Measurements from ENCODE around the gene ADAMTS2. TPM values are rescaled to one million over a fixed set of nuclear protein-coding genes. Genes with fewer than 3 reads are reported as not detected.

The ADAMTS2 gene
- total RNA-seq, 2 experiments from 2014 or later, result not detected

- no peak overlapping the region for H3K4me3 Mint-ChIP-seq
- intact Hi-C loops (cut with DNase I, micrococcal nuclease), result no loop called here
- H3K36me3 ChIP-seq (ENCODE audit: insufficient read depth, low read length), result no peaks in the 10 kb centered on the region
- H3K27ac Mint-ChIP-seq, result no peak overlapping the region
- no peak overlapping the region for H3K27ac ChIP-seq (ENCODE audit: low read depth in 1 of 2, low read length in 2 of 2)
- POLR2A ChIA-PET, result no interaction called here
- H3K36me3 Mint-ChIP-seq (ENCODE audit: low read depth), result no peaks in the 10 kb centered on the region
- H3K4me3 ChIP-seq (ENCODE audit: low read length), result no peak overlapping the region
- peaks cover 2% of the 10 kb centered on the region for H3K9me3 Mint-ChIP-seq
- peaks cover 0 to 43% of the 10 kb centered on the region in 2 experiments for H3K9me3 ChIP-seq (ENCODE audit: control insufficient read depth in 1 of 2, insufficient read depth in 1 of 2, low read length in 2 of 2)
- H3K27me3 ChIP-seq (ENCODE audit: control insufficient read depth in 1 of 2, insufficient read depth in 2 of 2, low read length in 2 of 2), result no peaks in the 10 kb centered on the region
- CTCF ChIA-PET, result no interaction called here
- no peaks in the 10 kb centered on the region for H3K27me3 Mint-ChIP-seq
- H3K4me1 ChIP-seq (ENCODE audit: insufficient read depth, low read length), result no peaks in the 10 kb centered on the region
- no peak for ATAC-seq (ENCODE audit: poor library complexity)
- DNase-seq, result no peak
- TF ChIP-seq CTCF (IDR thresholded peaks at IDR 0.05), result no peak
- H3K4me1 Mint-ChIP-seq (ENCODE audit: low read depth), result no peaks in the 10 kb centered on the region
These were observed 34.7 kb downstream of the ADAMTS2 start for GRCh38 chr5:179310439-179311090.

GRCh38 chr5:179309751-179310320 lies 35.4 kb downstream of the ADAMTS2 start:
- Mint-ChIP-seq H3K4me1 (ENCODE audit: low read depth) (no peaks in the 10 kb centered on the region), H3K9me3 (peaks cover 2% of the 10 kb centered on the region), H3K27ac (no peak overlapping the region), H3K27me3 (no peaks in the 10 kb centered on the region), H3K4me3 (no peak overlapping the region), H3K36me3 (ENCODE audit: low read depth) (no peaks in the 10 kb centered on the region)
- H3K4me1 ChIP-seq (ENCODE audit: insufficient read depth, low read length), result no peaks in the 10 kb centered on the region
- H3K36me3 ChIP-seq (ENCODE audit: insufficient read depth, low read length), result no peaks in the 10 kb centered on the region
- H3K4me3 ChIP-seq (ENCODE audit: low read length), result no peak overlapping the region
- DNase-seq, result no peak
- peaks cover 4 to 43% of the 10 kb centered on the region in 2 experiments for H3K9me3 ChIP-seq (ENCODE audit: control insufficient read depth in 1 of 2, insufficient read depth in 1 of 2, low read length in 2 of 2)
- ATAC-seq (ENCODE audit: poor library complexity), result no peak
- intact Hi-C loops (cut with DNase I, micrococcal nuclease), result no loop called here
- POLR2A ChIA-PET, result no interaction called here
- CTCF ChIA-PET, result no interaction called here
- no peak overlapping the region for H3K27ac ChIP-seq (ENCODE audit: low read depth in 1 of 2, low read length in 2 of 2)
- H3K27me3 ChIP-seq (ENCODE audit: control insufficient read depth in 1 of 2, insufficient read depth in 2 of 2, low read length in 2 of 2), result no peaks in the 10 kb centered on the region
- no peak for TF ChIP-seq CTCF (IDR thresholded peaks at IDR 0.05)

GRCh38 chr5:179309383-179309670 lies 35.9 kb downstream of the ADAMTS2 start:
- H3K4me3 Mint-ChIP-seq, result no peak overlapping the region
- H3K4me3 ChIP-seq (ENCODE audit: low read length), result no peak overlapping the region
- H3K27ac ChIP-seq (ENCODE audit: low read depth in 1 of 2, low read length in 2 of 2), result no peak overlapping the region
- no peaks in the 10 kb centered on the region for H3K36me3 Mint-ChIP-seq (ENCODE audit: low read depth)
- H3K9me3 ChIP-seq (ENCODE audit: control insufficient read depth in 1 of 2, insufficient read depth in 1 of 2, low read length in 2 of 2), result peaks cover 8 to 40% of the 10 kb centered on the region in 2 experiments
- no peaks in the 10 kb centered on the region for H3K4me1 ChIP-seq (ENCODE audit: insufficient read depth, low read length)
- no peaks in the 10 kb centered on the region for H3K36me3 ChIP-seq (ENCODE audit: insufficient read depth, low read length)
- TF ChIP-seq CTCF (IDR thresholded peaks at IDR 0.05), result no peak
- no peaks in the 10 kb centered on the region for H3K4me1 Mint-ChIP-seq (ENCODE audit: low read depth)
- peaks cover 6% of the 10 kb centered on the region for H3K9me3 Mint-ChIP-seq
- ChIA-PET POLR2A (no interaction called here), CTCF (no interaction called here)
- DNase-seq, result no peak
- intact Hi-C loops (cut with DNase I, micrococcal nuclease), result no loop called here
- H3K27me3 ChIP-seq (ENCODE audit: control insufficient read depth in 1 of 2, insufficient read depth in 2 of 2, low read length in 2 of 2), result no peaks in the 10 kb centered on the region
- no peak overlapping the region for H3K27ac Mint-ChIP-seq
- no peaks in the 10 kb centered on the region for H3K27me3 Mint-ChIP-seq
- no peak for ATAC-seq (ENCODE audit: poor library complexity)
